ENCODE results near the gene MEIS2.

The MEIS2 gene

GRCh38 chr15:37098468-37099318, 1.7 kb downstream of the MEIS2 start:
- DNase-seq (ENCODE audit: low read depth): no peak

- no peak for DNase-seq (ENCODE audit: low read depth)
Measured at GRCh38 chr15:37097144-37097919, 3.0 kb downstream of the MEIS2 start.

- no peak for DNase-seq (ENCODE audit: low read depth)
Measured at GRCh38 chr15:37096558-37097143, 3.7 kb downstream of the MEIS2 start.

- no peak for DNase-seq (ENCODE audit: low read depth)
Measured at GRCh38 chr15:37095770-37096557, 4.4 kb downstream of the MEIS2 start.

- DNase-seq (ENCODE audit: low read depth): no peak
Measured at GRCh38 chr15:37094915-37095711, 5.2 kb downstream of the MEIS2 start.

GRCh38 chr15:37094333-37094914, 5.9 kb downstream of the MEIS2 start:
- no peak for DNase-seq (ENCODE audit: low read depth)

- no peak for DNase-seq (ENCODE audit: low read depth)
Measured at GRCh38 chr15:37093480-37094332, 6.6 kb downstream of the MEIS2 start.

GRCh38 chr15:37090543-37091175, 9.7 kb downstream of the MEIS2 start:
- DNase-seq (ENCODE audit: low read depth): no peak

- DNase-seq (ENCODE audit: low read depth): no peak
Measured at GRCh38 chr15:37088436-37088835, 11.9 kb downstream of the MEIS2 start.

GRCh38 chr15:37087131-37087588, 13.2 kb downstream of the MEIS2 start:
- DNase-seq (ENCODE audit: low read depth): no peak

- no peak for DNase-seq (ENCODE audit: low read depth)
Measured at GRCh38 chr15:37086521-37086920, 13.8 kb downstream of the MEIS2 start.

- DNase-seq (ENCODE audit: low read depth): no peak
Measured at GRCh38 chr15:37086120-37086519, 14.2 kb downstream of the MEIS2 start.

- no peak for DNase-seq (ENCODE audit: low read depth)
Measured at GRCh38 chr15:37084602-37085001, 15.7 kb downstream of the MEIS2 start.

GRCh38 chr15:37083610-37084009, 16.7 kb downstream of the MEIS2 start:
- no peak for DNase-seq (ENCODE audit: low read depth)

- DNase-seq (ENCODE audit: low read depth): no peak
Measured at GRCh38 chr15:37081983-37082382, 18.4 kb downstream of the MEIS2 start.

- DNase-seq (ENCODE audit: low read depth): no peak
Measured at GRCh38 chr15:37080261-37080921, 20.0 kb downstream of the MEIS2 start.

GRCh38 chr15:37079726-37080125, 20.6 kb downstream of the MEIS2 start:
- no peak for DNase-seq (ENCODE audit: low read depth)

- no peak for DNase-seq (ENCODE audit: low read depth)
Measured at GRCh38 chr15:37078566-37078965, 21.8 kb downstream of the MEIS2 start.
